ENCODE results near the gene COTL1.

The COTL1 gene

GRCh38 chr16:84613408-84614072 lies 4.3 kb downstream of the COTL1 start:
- no peak for TF ChIP-seq CTCF (conservative IDR thresholded peaks at IDR 0.05; ENCODE audit: low read length)

GRCh38 chr16:84612686-84613085 lies 5.2 kb downstream of the COTL1 start:
- no peak for TF ChIP-seq CTCF (conservative IDR thresholded peaks at IDR 0.05; ENCODE audit: low read length)
- H3K4me3 ChIP-seq (ENCODE audit: low read length): no peak overlapping the region
- no peak for DNase-seq (ENCODE audit: low read depth)

More at GRCh38 chr16:84613408-84614072, 4.3 kb downstream of the COTL1 start:
- DNase-seq (ENCODE audit: low read depth): no peak
- H3K4me3 ChIP-seq (ENCODE audit: low read length): no peak overlapping the region

GRCh38 chr16:84611041-84611440 lies 6.8 kb downstream of the COTL1 start:
- TF ChIP-seq CTCF (conservative IDR thresholded peaks at IDR 0.05; ENCODE audit: low read length): no peak

GRCh38 chr16:84610376-84610775 lies 7.5 kb downstream of the COTL1 start:
- TF ChIP-seq CTCF (conservative IDR thresholded peaks at IDR 0.05; ENCODE audit: low read length): no peak
- DNase-seq (ENCODE audit: low read depth): no peak
- H3K4me3 ChIP-seq (ENCODE audit: low read length): no peak overlapping the region

More at GRCh38 chr16:84611041-84611440, 6.8 kb downstream of the COTL1 start:
- no peak overlapping the region for H3K4me3 ChIP-seq (ENCODE audit: low read length)
- DNase-seq (ENCODE audit: low read depth): peak; percentile 69

GRCh38 chr16:84609563-84610177 lies 8.2 kb downstream of the COTL1 start:
- H3K4me3 ChIP-seq (ENCODE audit: low read length): no peak overlapping the region
- TF ChIP-seq CTCF (conservative IDR thresholded peaks at IDR 0.05; ENCODE audit: low read length): no peak
- no peak for DNase-seq (ENCODE audit: low read depth)

GRCh38 chr16:84608282-84608681 lies 9.6 kb downstream of the COTL1 start:
- no peak overlapping the region for H3K4me3 ChIP-seq (ENCODE audit: low read length)
- no peak for TF ChIP-seq CTCF (conservative IDR thresholded peaks at IDR 0.05; ENCODE audit: low read length)
- DNase-seq (ENCODE audit: low read depth): no peak

- TF ChIP-seq CTCF (conservative IDR thresholded peaks at IDR 0.05; ENCODE audit: low read length): no peak
- DNase-seq (ENCODE audit: low read depth): no peak
- H3K4me3 ChIP-seq (ENCODE audit: low read length): no peak overlapping the region
Observed at GRCh38 chr16:84607694-84608093, 10.2 kb downstream of the COTL1 start.

Data from AG10803 (cell line).